Neutrophil (primary cell): ENCODE measurements around the gene ARHGAP22.

Experiments
- H3K27ac ChIP-seq: fragments of 200-600 bp; sonication (generic); 2 replicates; pipeline ENCODE4 v1.5.1; 2016; ENCODE audit warnings: mild to moderate bottlenecking, moderate library complexity
- H3K27me3 ChIP-seq: fragments of 200-600 bp; sonication (generic); 2 replicates; pipeline ENCODE4 v1.6.0; 2016; ENCODE audit warnings: mild to moderate bottlenecking
- H3K36me3 ChIP-seq: fragments of 200-600 bp; sonication (generic); 2 replicates; pipeline ENCODE4 v1.5.1; 2017
- H3K4me1 ChIP-seq, 2 experiments: fragments of 200-600 bp in 1 of 2; sonication (generic) in 1 of 2; 1 replicate in 1 of 2; 2 replicates in 1 of 2; pipeline versions ENCODE4 v1.5.1 to v1.6.1; 2013 to 2016; ENCODE audit warnings: low read depth in 1 of 2, low read length in 1 of 2, mild to moderate bottlenecking in 1 of 2, moderate library complexity in 1 of 2; ENCODE audit not compliant: control insufficient read depth in 1 of 2, insufficient read depth in 1 of 2
- H3K4me3 ChIP-seq, 2 experiments: fragments of 200-600 bp in 1 of 2; sonication (generic) in 1 of 2; 1 replicate in 1 of 2; 2 replicates in 1 of 2; pipeline ENCODE4 v1.5.1; 2013 to 2016; ENCODE audit warnings: low read depth in 1 of 2, low read length in 1 of 2, mild to moderate bottlenecking in 1 of 2, moderate library complexity in 1 of 2
- H3K9me3 ChIP-seq: fragments of 200-600 bp; sonication (generic); 2 replicates; pipeline ENCODE4 v1.5.1; 2016
- CTCF ChIP-seq: fragments of 200-600 bp; sonication (generic); IDR thresholded peaks from 2 replicates; pipeline ENCODE4 v1.5.1; 2016; ENCODE audit warnings: antibody characterized with exemption

ARHGAP22 gene

DNA sequence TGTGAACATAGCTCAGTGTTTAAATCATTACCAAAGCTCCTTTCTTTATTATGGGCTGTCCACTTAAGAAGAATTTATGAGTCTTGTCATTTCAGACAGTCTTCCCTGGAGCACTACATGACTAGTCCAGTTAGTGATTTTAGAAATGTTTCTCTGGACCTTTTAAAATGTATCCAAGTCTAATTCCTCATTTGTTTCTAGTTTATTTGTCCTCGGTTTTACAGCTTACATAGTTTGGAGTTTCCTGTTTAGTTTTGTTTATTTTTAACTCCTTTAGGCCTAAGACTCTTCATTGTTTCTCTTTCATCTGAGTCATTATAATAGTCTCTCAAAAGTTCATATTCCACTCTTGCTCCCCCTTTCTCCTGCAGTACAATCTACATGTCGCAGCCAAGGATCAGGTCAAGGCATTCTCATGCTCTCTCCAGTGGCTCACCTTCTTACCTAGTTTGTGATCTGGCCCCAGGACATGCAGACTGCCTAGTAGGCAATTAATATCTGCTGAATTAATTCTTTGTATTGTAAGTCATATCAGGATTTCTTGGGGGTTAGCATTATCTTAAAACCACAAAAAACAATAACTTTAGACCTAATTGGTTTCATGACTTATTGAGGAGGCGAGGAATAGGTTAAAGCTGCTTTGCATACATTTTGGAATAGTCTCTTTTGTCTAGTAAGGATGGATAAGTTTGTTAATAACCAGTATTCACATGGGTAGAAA is 204.6 kb downstream of the ARHGAP22 start:
- no peak for TF ChIP-seq CTCF
- no peaks in the 10 kb centered on the region for H3K27me3 ChIP-seq
- no peaks in the 10 kb centered on the region for H3K9me3 ChIP-seq
- no peak overlapping the region for H3K27ac ChIP-seq
- H3K36me3 ChIP-seq: no peaks in the 10 kb centered on the region
- no peak overlapping the region for H3K4me3 ChIP-seq
- H3K4me1 ChIP-seq: peaks cover 3 to 16% of the 10 kb centered on the region in 2 experiments

DNA sequence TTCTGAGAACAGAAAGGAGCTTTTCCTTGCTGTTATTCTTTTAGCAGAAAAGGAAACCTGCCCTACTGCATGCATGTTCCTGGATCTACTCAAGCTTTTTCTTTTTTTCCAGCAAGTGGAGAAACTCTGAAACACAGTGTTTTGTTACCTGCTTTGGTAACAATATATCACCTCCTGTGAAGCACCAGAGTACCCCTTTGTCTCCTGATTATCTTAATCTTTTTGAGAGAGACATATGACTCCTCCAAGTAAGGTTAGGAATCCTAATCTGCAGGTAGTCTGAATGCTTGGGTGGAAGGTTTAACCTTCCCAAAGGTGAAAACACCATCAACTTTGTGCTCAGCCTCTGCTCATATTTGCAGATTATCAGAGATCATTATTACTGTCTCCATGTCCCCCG is 205.3 kb downstream of the ARHGAP22 start:
- no peak for TF ChIP-seq CTCF
- H3K4me1 ChIP-seq: peaks cover 0 to 13% of the 10 kb centered on the region in 2 experiments
- H3K27me3 ChIP-seq: no peaks in the 10 kb centered on the region
- no peaks in the 10 kb centered on the region for H3K36me3 ChIP-seq
- H3K9me3 ChIP-seq: no peaks in the 10 kb centered on the region
- H3K4me3 ChIP-seq: no peak overlapping the region
- H3K27ac ChIP-seq: no peak overlapping the region

DNA sequence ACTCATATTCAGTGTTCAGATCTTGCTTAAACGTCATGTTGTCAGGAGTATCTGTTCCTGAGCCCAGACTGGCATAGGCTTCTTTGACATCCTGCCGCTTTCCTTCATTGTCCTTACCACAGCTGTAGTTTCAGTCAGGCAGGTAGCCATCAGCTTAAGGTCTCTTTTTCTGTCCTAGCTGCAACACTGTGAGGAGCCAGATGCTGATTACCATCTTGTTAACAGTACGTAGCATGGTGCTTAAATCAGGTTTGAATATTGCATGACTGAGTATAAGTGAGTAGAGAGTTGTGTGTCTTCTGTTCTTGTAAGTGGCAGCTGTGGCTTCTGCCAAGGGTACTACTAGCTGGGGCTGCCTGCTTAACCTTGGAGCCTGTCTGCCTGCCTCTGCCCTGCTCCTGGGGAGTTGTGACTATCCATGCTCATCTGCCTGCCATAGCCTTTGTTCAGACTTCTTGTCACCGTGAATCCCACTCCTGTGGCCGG is 205.8 kb downstream of the ARHGAP22 start:
- peaks cover 0 to 10% of the 10 kb centered on the region in 2 experiments for H3K4me1 ChIP-seq
- no peaks in the 10 kb centered on the region for H3K36me3 ChIP-seq
- H3K9me3 ChIP-seq: no peaks in the 10 kb centered on the region
- no peak for TF ChIP-seq CTCF
- no peak overlapping the region for H3K4me3 ChIP-seq
- no peak overlapping the region for H3K27ac ChIP-seq
- no peaks in the 10 kb centered on the region for H3K27me3 ChIP-seq

DNA sequence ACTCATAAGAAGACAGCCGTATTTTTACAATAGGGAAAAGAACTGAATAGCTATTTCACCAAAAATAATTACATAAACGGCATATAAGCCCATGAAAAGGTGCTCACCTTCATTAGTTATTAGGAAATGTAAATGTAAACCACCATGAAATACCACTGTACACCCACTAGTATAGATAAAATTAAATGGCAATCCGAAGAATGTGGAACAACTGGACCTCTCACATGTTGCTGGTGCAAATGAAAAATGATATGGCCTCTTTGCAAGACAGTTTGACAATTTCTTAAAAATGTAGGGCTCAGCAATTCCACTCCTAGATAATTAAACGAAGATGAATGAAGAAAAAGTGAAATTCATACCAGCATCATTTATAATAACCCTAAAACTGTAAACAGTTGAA is 206.6 kb downstream of the ARHGAP22 start:
- no peaks in the 10 kb centered on the region for H3K27me3 ChIP-seq
- no peak overlapping the region for H3K27ac ChIP-seq
- no peaks in the 10 kb centered on the region for H3K9me3 ChIP-seq
- H3K4me3 ChIP-seq: no peak overlapping the region
- no peak for TF ChIP-seq CTCF
- no peaks in the 10 kb centered on the region for H3K36me3 ChIP-seq
- peaks cover 0 to 10% of the 10 kb centered on the region in 2 experiments for H3K4me1 ChIP-seq
